ENCODE results near the gene TK1.

The TK1 gene

GRCh38 chr17:78166416-78166815 is 20.4 kb downstream of the TK1 start:
- 80% methylated on average over 1 of the region's 6 CpGs; no CpG with 5 or more reads in 1 of the 2 experiments for WGBS, 2 experiments (ENCODE audit: insufficient coverage in 2 of 2)
- no peaks in the 10 kb centered on the region for H3K9me3 ChIP-seq (ENCODE audit: control insufficient read depth, low read length)
- no peak overlapping the region for H3K27ac ChIP-seq (ENCODE audit: low read depth, low read length, severe bottlenecking)
- peaks cover 4% of the 10 kb centered on the region for H3K36me3 ChIP-seq (ENCODE audit: control insufficient read depth, insufficient read depth, low read length)
- no peak overlapping the region for H3K4me3 ChIP-seq (ENCODE audit: extremely low read depth, insufficient read depth, low read length, poor library complexity, severe bottlenecking)
- no peaks in the 10 kb centered on the region for H3K4me1 ChIP-seq (ENCODE audit: control insufficient read depth, insufficient read depth, low read length, poor library complexity, severe bottlenecking)

- no peaks in the 10 kb centered on the region for H3K4me1 ChIP-seq (ENCODE audit: control insufficient read depth, insufficient read depth, low read length, poor library complexity, severe bottlenecking)
- no peak overlapping the region for H3K4me3 ChIP-seq (ENCODE audit: extremely low read depth, insufficient read depth, low read length, poor library complexity, severe bottlenecking)
- H3K36me3 ChIP-seq (ENCODE audit: control insufficient read depth, insufficient read depth, low read length) = no peaks in the 10 kb centered on the region
- no peaks in the 10 kb centered on the region for H3K9me3 ChIP-seq (ENCODE audit: control insufficient read depth, low read length)
- H3K27ac ChIP-seq (ENCODE audit: low read depth, low read length, severe bottlenecking) = no peak overlapping the region
- 91 to 98% methylated on average over 14 to 16 of the region's 16 CpGs for WGBS, 2 experiments (ENCODE audit: insufficient coverage in 2 of 2)
These were observed 21.9 kb downstream of the TK1 start for GRCh38 chr17:78164748-78165607.

DNA sequence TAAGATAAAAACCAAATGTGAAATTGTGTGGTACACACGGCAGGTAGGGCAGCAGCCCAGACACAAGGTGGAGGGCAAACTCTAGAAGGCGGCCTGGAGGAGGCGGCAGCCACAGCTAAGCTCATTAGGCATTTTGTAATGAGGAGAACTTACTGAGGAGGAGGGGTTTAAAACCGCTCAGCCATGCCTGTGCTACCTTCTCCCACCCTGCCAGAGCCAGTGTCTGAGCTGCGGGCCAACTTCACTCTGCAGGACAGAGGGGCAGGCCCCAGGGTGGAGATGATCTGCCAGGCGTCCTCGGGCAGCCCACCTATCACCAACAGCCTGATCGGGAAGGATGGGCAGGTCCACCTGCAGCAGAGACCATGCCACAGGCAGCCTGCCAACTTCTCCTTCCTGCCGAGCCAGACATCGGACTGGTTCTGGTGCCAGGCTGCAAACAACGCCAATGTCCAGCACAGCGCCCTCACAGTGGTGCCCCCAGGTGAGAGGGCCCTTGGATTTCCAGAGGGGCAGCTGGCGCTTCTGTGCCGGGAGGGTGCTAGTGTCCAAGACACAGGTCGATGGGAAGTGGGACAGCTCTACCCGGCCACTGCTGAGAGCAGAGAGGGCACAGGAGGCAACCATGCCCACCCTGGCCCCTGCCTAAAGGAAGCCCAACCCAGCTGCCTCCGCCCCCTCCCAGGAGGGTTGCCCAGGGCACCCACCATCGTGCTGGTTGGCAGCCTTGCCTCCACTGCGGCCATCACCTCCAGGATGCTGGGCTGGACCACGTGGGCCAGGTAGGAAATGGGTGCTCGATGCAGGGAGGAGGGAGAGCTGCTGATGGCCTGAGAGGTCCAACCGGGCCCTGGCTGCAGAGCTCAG is 22.7 kb downstream of the TK1 start:
- WGBS, 2 experiments (ENCODE audit: insufficient coverage in 2 of 2) = 86 to 94% methylated on average over 20 to 22 of the region's 22 CpGs
- Histone ChIP-seq H3K9me3 (ENCODE audit: control insufficient read depth, low read length) (no peaks in the 10 kb centered on the region), H3K4me3 (ENCODE audit: extremely low read depth, insufficient read depth, low read length, poor library complexity, severe bottlenecking) (no peak overlapping the region), H3K4me1 (ENCODE audit: control insufficient read depth, insufficient read depth, low read length, poor library complexity, severe bottlenecking) (peaks cover 4% of the 10 kb centered on the region), H3K27ac (ENCODE audit: low read depth, low read length, severe bottlenecking) (no peak overlapping the region), H3K36me3 (ENCODE audit: control insufficient read depth, insufficient read depth, low read length) (no peaks in the 10 kb centered on the region)

DNA sequence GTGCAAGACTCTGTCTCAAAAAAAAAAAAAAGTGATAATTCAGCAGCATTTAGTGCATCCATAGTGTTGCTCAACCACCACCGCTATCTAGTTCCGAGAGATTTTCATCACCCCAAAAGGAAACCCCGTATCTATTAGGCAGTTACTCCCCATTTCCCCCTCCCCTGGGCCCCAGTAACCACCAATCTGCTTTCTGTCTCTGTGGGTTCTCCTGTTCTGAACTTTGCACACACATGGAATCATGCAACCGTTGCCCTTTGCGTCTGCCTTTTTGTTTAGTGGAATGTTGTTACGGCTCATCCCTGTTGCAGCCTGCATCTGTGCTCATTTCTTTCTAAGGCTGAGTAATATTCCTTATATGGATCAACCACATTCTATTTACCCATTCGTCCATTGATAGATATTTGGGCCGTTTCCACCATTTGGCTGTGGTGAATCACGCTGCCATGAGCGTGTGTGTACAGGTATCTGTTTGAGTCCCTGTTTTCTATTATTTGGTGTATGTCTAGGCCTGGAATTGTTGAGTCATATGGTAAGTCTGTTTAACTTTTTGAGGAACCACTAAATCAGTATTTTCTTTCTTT is 27.2 kb downstream of the TK1 start:
- H3K4me1 ChIP-seq (ENCODE audit: control insufficient read depth, insufficient read depth, low read length, poor library complexity, severe bottlenecking) = peaks cover 4% of the 10 kb centered on the region
- H3K4me3 ChIP-seq (ENCODE audit: extremely low read depth, insufficient read depth, low read length, poor library complexity, severe bottlenecking) = no peak overlapping the region
- H3K27ac ChIP-seq (ENCODE audit: low read depth, low read length, severe bottlenecking) = no peak overlapping the region
- no peaks in the 10 kb centered on the region for H3K9me3 ChIP-seq (ENCODE audit: control insufficient read depth, low read length)
- H3K36me3 ChIP-seq (ENCODE audit: control insufficient read depth, insufficient read depth, low read length) = no peaks in the 10 kb centered on the region
- 92 to 98% methylated on average over 3 to 7 of the region's 10 CpGs for WGBS, 2 experiments (ENCODE audit: insufficient coverage in 2 of 2)

- Histone ChIP-seq H3K27ac (ENCODE audit: low read depth, low read length, severe bottlenecking) (no peak overlapping the region), H3K4me3 (ENCODE audit: extremely low read depth, insufficient read depth, low read length, poor library complexity, severe bottlenecking) (no peak overlapping the region), H3K9me3 (ENCODE audit: control insufficient read depth, low read length) (no peaks in the 10 kb centered on the region), H3K4me1 (ENCODE audit: control insufficient read depth, insufficient read depth, low read length, poor library complexity, severe bottlenecking) (peaks cover 16% of the 10 kb centered on the region), H3K36me3 (ENCODE audit: control insufficient read depth, insufficient read depth, low read length) (no peaks in the 10 kb centered on the region)
- 82 to 88% methylated on average over 6 to 8 of the region's 11 CpGs for WGBS, 2 experiments (ENCODE audit: insufficient coverage in 2 of 2)
These were observed 31.7 kb downstream of the TK1 start for GRCh38 chr17:78154903-78155811.

DNA sequence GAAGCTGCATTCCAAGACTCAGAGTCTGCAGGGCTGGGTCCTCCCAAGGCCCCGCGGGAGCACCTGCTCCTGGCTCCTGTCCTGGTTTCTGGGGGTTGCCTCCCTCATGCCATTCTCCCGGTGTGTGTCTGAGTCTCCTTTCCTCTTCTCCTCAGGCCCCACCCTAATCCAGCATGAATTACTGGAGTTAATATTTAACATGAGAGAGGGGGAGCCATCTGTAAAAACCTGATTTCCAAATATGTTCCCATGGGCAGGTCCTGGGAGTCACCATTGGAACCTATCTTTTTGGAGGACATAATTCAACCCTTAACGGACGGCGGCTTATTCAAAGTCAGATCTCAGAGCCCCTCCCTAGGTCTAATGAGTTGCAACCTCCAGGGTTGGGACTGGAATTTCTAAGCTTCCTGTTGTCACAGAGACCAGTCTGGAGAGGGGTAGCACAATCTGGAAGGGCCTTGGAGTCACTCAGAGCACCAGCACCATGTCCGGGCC is 35.3 kb downstream of the TK1 start:
- H3K27ac ChIP-seq (ENCODE audit: low read depth, low read length, severe bottlenecking) = peak overlapping the region; percentile 64
- H3K4me3 ChIP-seq (ENCODE audit: extremely low read depth, insufficient read depth, low read length, poor library complexity, severe bottlenecking) = no peak overlapping the region
- no peaks in the 10 kb centered on the region for H3K9me3 ChIP-seq (ENCODE audit: control insufficient read depth, low read length)

GRCh38 chr17:78148286-78149016 is 38.4 kb downstream of the TK1 start:
- Histone ChIP-seq H3K9me3 (ENCODE audit: control insufficient read depth, low read length) (no peaks in the 10 kb centered on the region), H3K36me3 (ENCODE audit: control insufficient read depth, insufficient read depth, low read length) (no peaks in the 10 kb centered on the region), H3K4me1 (ENCODE audit: control insufficient read depth, insufficient read depth, low read length, poor library complexity, severe bottlenecking) (peaks cover 12% of the 10 kb centered on the region), H3K27ac (ENCODE audit: low read depth, low read length, severe bottlenecking) (no peak overlapping the region), H3K4me3 (ENCODE audit: extremely low read depth, insufficient read depth, low read length, poor library complexity, severe bottlenecking) (no peak overlapping the region)
- 93 to 94% methylated on average over 12 to 14 of the region's 14 CpGs for WGBS, 2 experiments (ENCODE audit: insufficient coverage in 2 of 2)

More for the DNA sequence above, 35.3 kb downstream of the TK1 start:
- WGBS, 2 experiments (ENCODE audit: insufficient coverage in 2 of 2) = 90 to 96% methylated on average over 5 to 6 of the region's 7 CpGs
- no peaks in the 10 kb centered on the region for H3K36me3 ChIP-seq (ENCODE audit: control insufficient read depth, insufficient read depth, low read length)
- H3K4me1 ChIP-seq (ENCODE audit: control insufficient read depth, insufficient read depth, low read length, poor library complexity, severe bottlenecking) = peaks cover 12% of the 10 kb centered on the region

DNA sequence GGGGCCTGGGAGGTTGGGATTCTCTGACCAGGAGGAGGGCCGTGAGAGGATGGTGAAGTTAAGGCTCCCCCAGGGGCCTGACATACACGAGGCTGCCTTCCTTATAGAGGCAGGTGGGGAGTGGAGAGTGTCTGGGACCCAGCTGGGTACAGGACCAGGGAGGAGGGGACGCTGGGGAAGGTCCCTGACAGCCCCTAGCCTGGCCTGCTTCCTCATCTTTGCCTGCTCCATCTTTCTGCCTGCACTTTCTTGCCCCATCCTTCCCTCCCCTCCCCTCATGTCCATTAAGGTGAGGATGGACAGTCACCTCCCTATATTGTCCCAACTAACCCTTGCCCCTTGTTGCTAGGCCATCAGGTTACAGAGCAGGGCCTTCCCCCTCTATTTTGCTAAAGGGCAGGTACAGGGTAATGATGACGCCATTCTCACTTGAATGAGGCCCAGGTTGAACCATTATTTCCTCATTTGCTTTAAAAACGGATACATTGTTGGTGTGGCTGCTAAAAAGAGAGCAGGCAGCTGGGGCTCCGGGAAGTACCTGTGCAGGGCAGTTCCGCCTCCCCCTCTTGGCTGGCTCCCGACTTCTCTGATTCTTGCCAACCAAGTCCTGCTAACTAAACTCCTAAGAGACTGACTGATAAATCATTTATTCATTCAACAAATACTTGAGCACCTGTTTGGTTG is 39.4 kb downstream of the TK1 start:
- Histone ChIP-seq H3K36me3 (ENCODE audit: control insufficient read depth, insufficient read depth, low read length) (no peaks in the 10 kb centered on the region), H3K4me3 (ENCODE audit: extremely low read depth, insufficient read depth, low read length, poor library complexity, severe bottlenecking) (no peak overlapping the region), H3K4me1 (ENCODE audit: control insufficient read depth, insufficient read depth, low read length, poor library complexity, severe bottlenecking) (peaks cover 12% of the 10 kb centered on the region), H3K9me3 (ENCODE audit: control insufficient read depth, low read length) (no peaks in the 10 kb centered on the region), H3K27ac (ENCODE audit: low read depth, low read length, severe bottlenecking) (no peak overlapping the region)
- 70 to 87% methylated on average over 4 to 7 of the region's 8 CpGs for WGBS, 2 experiments (ENCODE audit: insufficient coverage in 2 of 2)

- no peaks in the 10 kb centered on the region for H3K36me3 ChIP-seq (ENCODE audit: control insufficient read depth, insufficient read depth, low read length)
- WGBS, 2 experiments (ENCODE audit: insufficient coverage in 2 of 2) = 94 to 97% methylated on average over 3 to 4 of the region's 6 CpGs
- H3K9me3 ChIP-seq (ENCODE audit: control insufficient read depth, low read length) = no peaks in the 10 kb centered on the region
- H3K4me3 ChIP-seq (ENCODE audit: extremely low read depth, insufficient read depth, low read length, poor library complexity, severe bottlenecking) = no peak overlapping the region
- no peak overlapping the region for H3K27ac ChIP-seq (ENCODE audit: low read depth, low read length, severe bottlenecking)
- H3K4me1 ChIP-seq (ENCODE audit: control insufficient read depth, insufficient read depth, low read length, poor library complexity, severe bottlenecking) = peaks cover 14% of the 10 kb centered on the region
These were observed 40.0 kb downstream of the TK1 start for GRCh38 chr17:78146881-78147280.
